ENCODE data around the gene CDH8.
"Not testable (repeated sequence)": the region's sequence is repeated elsewhere in the genome, so short reads cannot be mapped to it uniquely, and the experiment has no call there.

The CDH8 gene

DNA sequence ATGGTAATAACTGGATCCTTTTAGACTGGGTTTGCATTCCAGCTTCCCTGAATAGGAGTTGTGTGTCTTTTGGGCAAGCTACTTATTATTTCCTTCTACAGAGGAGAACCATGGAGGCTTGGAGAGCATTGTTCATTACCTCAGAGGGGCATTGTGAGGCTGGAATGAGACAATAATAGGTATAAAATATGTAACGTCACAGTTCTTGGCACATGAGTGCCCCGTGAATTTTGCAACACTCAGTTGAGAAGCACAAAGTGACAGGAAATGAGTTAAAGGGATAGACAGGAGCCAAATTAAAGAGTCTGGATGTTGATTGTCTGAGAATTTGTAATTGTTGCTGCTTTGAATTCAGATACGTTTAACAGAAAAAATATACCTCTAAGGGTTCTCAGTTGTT is 92.2 kb downstream of the CDH8 start:
- in situ Hi-C loops (cut with HindIII; ENCODE audit: low sequenced_read_pairs), result no loop called here

DNA sequence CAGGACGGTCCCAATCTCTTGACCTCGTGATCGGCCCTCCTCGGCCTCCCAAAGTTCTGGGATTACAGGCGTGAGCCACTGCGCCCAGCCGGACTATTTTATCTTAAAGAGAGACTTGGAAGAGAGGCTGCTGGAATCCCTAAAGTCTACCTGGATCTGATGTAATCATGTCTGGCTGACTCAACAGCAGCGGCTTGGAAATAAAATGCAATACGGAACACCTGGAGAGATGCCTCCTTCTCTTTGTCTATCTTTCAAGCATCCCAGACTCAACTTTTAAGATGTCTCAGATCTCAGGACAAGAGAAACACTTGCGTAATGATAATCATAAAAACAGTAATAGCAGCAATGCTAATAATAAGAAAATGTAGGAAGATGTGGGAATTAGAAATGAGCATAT is 95.6 kb downstream of the CDH8 start:
- in situ Hi-C loops (cut with HindIII; ENCODE audit: low sequenced_read_pairs), result no loop called here

DNA sequence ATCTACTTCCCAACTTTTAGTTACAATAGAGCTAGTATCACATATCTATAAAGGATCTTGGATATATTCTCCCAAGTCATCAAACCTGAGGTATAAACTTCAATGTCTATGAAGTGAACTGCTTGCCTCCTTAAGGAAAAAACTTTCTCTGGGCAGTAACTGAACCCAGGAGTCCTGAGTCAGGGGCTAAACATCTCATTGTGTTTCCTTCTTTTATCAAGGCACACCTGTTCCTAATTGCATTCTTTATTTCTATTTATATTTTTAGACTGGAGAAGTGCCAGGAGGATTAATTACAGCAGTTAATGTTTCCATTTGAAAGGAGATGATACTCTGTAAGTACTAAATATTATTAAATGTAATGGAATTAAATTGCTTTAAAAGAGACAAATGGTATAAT is 98.6 kb downstream of the CDH8 start:
- in situ Hi-C loops (cut with HindIII; ENCODE audit: low sequenced_read_pairs), result no loop called here

DNA sequence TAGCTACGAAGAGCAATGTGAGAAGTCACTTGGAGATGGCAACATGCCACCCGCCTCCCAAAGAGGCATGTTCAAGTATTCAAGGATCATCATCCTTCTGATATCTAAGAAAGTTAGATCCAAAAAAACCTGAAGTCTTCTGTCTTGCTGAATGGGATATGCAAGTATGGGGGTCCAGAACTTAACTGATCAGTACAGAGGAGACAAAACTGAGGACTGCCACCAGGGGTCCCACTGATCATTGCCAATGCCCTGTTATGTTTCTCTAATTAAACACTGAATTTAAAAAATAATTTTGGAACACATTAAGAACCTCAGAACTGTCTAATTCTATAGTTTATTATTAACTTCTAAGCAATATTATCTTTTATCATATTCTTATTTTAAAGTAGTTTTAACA is 99.7 kb downstream of the CDH8 start:
- in situ Hi-C loops (cut with HindIII; ENCODE audit: low sequenced_read_pairs), result no loop called here

DNA sequence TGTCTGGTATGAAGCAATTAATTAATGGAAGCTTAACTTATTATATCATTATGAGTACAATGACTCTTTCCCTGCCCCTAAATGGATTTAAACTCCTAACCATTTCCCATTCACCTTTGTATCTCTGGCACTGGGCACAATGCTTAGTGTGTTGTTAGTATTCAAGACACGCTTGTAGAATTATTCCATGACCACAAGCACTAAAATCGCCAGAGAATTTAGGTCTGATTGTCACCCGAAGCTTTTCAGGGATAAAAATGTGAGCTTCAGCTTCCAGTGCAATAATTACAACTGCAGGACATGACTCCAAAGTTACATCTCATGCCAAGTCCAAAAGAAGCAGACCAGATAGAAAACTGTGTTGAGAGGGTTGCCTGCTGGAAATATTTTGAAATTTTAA is 101.6 kb downstream of the CDH8 start:
- in situ Hi-C loops (cut with HindIII; ENCODE audit: low sequenced_read_pairs), result no loop called here

DNA sequence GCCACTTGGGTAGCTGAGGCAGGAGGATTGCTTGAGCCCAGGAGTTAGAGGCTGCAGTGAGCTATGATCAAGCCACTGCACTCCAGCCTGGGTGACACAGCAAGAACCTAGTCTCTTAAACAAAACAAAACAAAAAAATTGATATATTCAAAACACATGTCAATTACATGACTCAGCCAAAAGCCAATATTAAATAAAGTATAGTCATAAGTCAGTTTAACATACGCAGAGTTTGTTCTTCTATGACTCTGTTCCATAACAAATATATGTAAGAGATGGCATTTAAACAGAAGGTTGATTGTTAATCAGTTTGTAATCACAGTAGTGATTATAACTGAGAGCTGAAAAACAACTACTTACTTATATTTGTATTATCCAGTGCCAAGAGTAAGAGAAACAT is 106.5 kb downstream of the CDH8 start:
- in situ Hi-C loops (cut with HindIII; ENCODE audit: low sequenced_read_pairs), result no loop called here

DNA sequence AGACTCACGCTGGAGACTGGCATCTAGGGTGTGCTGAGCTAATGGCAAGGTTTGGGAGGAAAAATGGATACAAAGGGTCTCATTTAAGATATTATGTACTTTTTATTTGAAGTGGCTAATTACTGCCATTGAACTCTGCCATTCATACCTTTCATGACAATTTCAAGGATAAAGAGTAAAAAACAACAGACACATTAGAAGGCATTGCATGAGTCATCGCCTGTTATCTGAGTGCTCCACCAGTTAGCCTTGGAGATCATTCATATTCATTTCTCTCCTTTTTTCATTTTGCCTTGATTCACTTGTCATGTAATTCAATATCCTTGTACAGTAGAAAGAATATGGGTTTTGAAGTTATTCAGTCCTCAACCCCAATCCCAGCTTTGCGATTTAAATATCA is 109.5 kb downstream of the CDH8 start:
- in situ Hi-C loops (cut with HindIII; ENCODE audit: low sequenced_read_pairs), result no loop called here

DNA sequence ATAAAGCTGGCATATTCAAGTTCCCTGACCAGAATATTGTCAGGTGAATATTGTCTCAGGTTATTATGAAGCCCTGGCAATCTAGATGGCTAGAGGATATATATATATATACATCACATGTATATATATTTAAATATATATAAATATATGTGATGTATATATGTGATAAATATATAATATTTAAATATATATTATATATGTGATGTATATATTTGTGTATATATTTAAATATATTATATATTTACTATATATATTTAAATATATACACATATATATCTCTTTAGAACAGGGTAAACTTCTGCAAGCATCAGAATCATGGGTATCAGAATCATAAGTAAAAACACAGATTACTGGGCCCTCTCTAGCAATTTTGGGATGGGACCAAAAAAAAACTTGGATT is 112.6 kb downstream of the CDH8 start:
- in situ Hi-C loops (cut with HindIII; ENCODE audit: low sequenced_read_pairs), result no loop called here

DNA sequence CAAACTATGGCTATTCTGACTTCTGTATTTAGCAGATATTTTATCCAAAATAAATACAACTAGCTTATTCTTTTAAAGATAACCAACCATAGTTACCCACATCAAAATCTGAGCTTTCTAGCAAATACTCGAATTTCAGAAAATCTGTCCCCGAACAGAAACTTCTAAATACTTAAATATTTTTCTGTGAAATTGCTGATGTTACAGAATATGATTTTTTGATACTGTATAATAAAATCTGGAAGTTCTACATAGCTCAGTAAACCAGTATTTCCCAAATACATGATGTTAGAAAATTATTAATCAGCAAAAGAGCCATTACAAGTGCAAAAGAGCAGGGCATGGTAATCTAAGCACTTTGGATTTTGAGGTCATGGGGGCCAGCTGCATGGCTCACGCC is 114.9 kb downstream of the CDH8 start:
- in situ Hi-C loops (cut with HindIII; ENCODE audit: low sequenced_read_pairs), result no loop called here

DNA sequence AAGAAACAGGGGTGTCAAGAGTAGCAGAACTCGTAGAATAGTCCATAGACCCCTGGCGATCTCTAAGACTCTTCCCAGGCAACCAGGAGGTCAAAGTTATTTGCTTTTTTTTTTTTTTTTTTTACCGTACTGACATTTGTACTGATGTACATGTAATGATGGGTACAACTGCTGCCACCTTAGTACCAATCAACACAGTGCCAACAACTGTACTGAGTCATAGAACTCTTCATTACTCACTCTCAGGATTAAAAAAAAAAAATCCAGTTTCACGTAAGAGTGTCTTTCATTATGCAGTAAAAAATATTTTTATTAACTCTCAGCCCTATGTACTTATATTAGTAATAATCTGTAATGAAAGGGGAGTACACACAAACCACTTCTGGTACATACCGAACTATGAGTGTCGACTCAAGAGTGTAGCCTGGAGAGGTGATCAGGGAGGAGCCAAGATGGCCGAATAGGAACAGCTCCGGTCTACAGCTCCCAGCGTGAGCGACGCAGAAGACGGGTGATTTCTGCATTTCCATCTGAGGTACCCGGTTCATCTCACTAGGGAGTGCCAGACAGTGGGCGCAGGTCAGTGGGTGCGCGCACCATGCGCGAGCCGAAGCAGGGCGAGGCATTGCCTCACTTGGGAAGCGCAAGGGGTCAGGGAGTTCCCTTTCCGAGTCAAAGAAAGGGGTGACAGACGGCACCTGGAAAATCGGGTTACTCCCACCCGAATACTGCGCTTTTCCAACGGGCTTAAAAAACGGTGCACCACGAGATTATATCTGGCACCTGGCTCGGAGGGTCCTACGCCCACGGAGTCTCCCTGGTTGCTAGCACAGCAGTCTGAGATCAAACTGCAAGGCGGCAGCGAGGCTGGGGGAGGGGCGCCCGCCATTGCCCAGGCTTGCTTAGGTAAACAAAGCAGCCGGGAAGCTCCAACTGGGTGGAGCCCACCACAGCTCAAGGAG is 118.1 kb downstream of the CDH8 start:
- in situ Hi-C loops (cut with HindIII; ENCODE audit: low sequenced_read_pairs), result not testable (repeated sequence)

GRCh38 chr16:61915569-61915968 is 120.7 kb downstream of the CDH8 start:
- in situ Hi-C loops (cut with HindIII; ENCODE audit: low sequenced_read_pairs), result no loop called here

DNA sequence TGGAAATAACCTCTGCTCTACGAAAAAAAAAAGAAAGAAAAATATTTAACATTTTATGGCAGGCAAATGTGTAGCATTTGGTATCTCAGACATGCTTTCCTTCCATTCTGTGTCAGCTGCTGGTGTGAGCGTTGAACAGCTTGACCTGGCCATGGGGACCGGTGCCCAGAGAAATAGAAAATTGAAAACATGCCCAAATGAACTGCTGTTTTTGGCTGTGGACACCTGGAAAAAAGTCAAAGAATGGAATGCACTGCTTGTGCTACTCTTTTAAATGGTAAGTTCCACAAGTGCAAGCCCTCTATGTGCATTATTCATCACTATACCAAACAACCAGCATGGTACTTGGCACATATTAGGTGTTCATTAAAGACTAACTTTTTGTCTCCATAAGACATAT is 127.2 kb downstream of the CDH8 start:
- in situ Hi-C loops (cut with HindIII; ENCODE audit: low sequenced_read_pairs), result no loop called here

- in situ Hi-C loops (cut with HindIII; ENCODE audit: low sequenced_read_pairs), result no loop called here
Observed at GRCh38 chr16:61908426-61908825, 127.8 kb downstream of the CDH8 start.

- in situ Hi-C loops (cut with HindIII; ENCODE audit: low sequenced_read_pairs), result no loop called here
Observed at GRCh38 chr16:61901689-61902088, 134.5 kb downstream of the CDH8 start.

- in situ Hi-C loops (cut with HindIII; ENCODE audit: low sequenced_read_pairs), result no loop called here
Observed at GRCh38 chr16:61900482-61900881, 135.8 kb downstream of the CDH8 start.

DNA sequence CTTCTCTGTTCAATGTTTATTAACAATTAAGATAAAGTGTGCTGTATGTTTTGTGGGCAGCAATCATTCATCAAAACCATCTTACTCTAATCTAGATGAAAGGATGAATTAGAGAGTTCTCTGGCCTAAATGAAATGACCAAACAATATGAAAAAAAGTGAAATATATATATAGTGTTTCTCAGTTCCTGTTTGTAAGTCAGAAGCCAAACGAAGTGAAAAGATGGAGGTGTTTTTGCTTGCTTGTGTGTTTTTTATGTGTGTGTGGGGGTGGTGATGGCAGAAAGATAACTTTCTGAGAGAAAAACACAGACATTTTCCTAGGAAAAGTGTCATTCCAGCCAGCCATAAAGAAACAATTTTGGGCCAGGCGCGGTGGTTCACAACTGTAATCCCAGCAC is 138.6 kb downstream of the CDH8 start:
- in situ Hi-C loops (cut with HindIII; ENCODE audit: low sequenced_read_pairs), result no loop called here

GRCh38 chr16:61892531-61892930 is 143.7 kb downstream of the CDH8 start:
- in situ Hi-C loops (cut with HindIII; ENCODE audit: low sequenced_read_pairs), result no loop called here

DNA sequence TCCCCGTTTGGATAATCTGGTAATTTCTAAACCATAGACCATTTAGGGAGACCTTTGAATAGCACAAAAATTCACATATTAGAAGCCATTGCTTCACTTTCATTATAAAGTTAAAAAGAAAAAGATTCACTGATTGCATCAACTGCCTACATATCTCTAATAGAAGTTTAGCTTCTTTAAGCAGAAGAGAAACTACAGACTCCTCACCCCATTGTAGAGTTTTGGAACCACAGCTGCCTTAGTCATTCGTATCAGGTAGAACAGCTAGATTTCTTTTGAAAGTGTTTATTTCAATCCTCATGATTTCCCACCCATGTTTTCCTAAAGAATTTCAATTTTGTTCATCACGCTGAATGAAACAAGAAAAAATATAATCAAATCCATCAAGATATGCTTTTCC is 144.8 kb downstream of the CDH8 start:
- in situ Hi-C loops (cut with HindIII; ENCODE audit: low sequenced_read_pairs), result no loop called here

DNA sequence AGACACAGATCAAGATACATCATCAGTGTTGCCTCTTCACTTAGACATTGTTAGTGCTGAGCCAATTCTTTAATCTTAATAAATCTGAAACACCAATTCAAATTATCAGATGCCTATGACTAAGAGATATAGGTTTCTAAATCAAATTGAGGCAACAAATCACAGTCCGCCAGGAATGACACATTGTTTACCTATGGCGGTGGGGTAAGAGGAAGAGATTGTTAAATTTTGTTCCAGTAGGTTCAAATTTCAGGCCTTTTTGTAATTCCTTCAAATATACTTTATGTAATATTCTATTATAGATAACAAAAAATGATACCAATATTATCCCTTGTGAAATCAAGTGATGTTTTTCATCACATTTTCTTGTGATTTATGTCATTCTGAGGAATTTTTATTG is 145.9 kb downstream of the CDH8 start:
- in situ Hi-C loops (cut with HindIII; ENCODE audit: low sequenced_read_pairs), result no loop called here

DNA sequence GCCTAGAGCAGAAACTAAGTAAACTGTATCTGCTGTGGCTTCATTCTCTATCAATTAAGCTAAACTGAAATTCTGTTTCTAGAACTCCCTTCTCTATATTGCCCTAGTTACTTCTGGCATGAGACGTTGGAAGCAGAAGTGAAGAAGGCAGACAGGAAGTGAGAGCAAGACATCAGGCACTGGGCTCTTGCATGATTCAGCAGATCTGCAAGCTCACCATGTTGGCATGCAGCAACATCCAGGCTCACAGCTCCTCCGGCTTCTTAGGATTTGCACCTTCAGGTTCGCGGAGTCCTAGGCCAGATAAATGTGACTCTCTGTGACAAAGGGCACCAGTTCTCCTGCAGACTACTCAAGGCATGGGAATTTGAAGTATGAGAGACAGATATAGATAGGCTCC is 148.3 kb downstream of the CDH8 start:
- in situ Hi-C loops (cut with HindIII; ENCODE audit: low sequenced_read_pairs), result no loop called here

- in situ Hi-C loops (cut with HindIII; ENCODE audit: low sequenced_read_pairs), result no loop called here
Observed at GRCh38 chr16:61885343-61885742, 150.9 kb downstream of the CDH8 start.

GRCh38 chr16:61879306-61879705 is 156.9 kb downstream of the CDH8 start:
- in situ Hi-C loops (cut with HindIII; ENCODE audit: low sequenced_read_pairs), result no loop called here

- in situ Hi-C loops (cut with HindIII; ENCODE audit: low sequenced_read_pairs), result no loop called here
Observed at GRCh38 chr16:61877436-61877835, 158.8 kb downstream of the CDH8 start.
